H1 (cell line): ENCODE data around the gene CYP1A1. TPM values are rescaled to one million over a fixed set of nuclear protein-coding genes. Genes with fewer than 3 reads are reported as not detected.

Experiments
- POU5F1 ChIP-seq: IDR thresholded peaks from 2 replicates; pipeline ENCODE4 v1.6.1; 2011; ENCODE audit warnings: low read depth, mild to moderate bottlenecking, low read length, moderate library complexity
- SAP30 ChIP-seq: fragments of 300-600 bp; sonication (generic); IDR thresholded peaks from 2 replicates; pipeline ENCODE4 v1.7.1; 2012; ENCODE audit warnings: low read length, moderate library complexity, mild to moderate bottlenecking, inconsistent platforms; ENCODE audit not compliant: insufficient read depth, insufficient replicate concordance
- polyA plus RNA-seq, 7 experiments: library from polyadenylated mRNA; depleted of rRNA in 3 of 7; stranded (reverse) in 5 of 7; unstranded in 2 of 7; fragments of >200 nt in 5 of 7; fragments of 200-250 nt in 2 of 7; gene quantifications; 1 replicate in 5 of 7; 2 replicates in 1 of 7; 4 replicates in 1 of 7; pipeline versions ENCODE4 v1.2.1 to v1.2.3, GENCODE V29; 2011 to 2013; ENCODE audit warnings: missing spikeins in 2 of 7, mixed read lengths in 2 of 7
- total RNA-seq: library from RNA; stranded (reverse); fragmentation: NEBNext Ultra II Directional; extraction: Animal tissue kit (Norgen Biotek cat#: 25700); gene quantifications from 2 replicates; pipeline ENCODE4 v1.2.1, GENCODE V29; 2021
- TF ChIP-seq, protein P1 (sequence below): IDR thresholded peaks from 2 replicates; pipeline ENCODE4 v1.6.1; 2012; ENCODE audit warnings: inconsistent platforms

The CYP1A1 gene
- total and polyA plus RNA-seq, 2 of the 8 experiments (the other 6 are each of a cell fraction or from before 2014, with no cell fraction given): 0.32 to 0.35 TPM

DNA sequence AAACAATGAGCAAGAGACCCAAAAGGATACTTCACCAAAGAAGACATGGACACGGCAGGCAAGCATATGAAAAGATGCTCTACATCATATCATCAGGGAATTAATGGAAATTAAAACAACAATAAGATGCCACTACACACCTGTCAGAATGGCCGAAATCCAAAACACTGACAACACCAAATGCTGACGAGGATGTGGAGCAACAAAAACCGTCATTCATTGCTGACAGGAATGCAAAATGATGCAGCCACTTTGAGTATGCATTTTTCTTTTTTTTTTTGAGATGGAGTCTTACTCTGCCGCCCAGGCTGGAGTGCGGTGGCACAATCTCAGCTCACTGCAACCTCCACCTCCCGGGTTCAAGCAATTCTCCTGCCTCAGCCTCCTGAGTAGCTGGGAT lies 48.5 kb downstream of the CYP1A1 start (continued):
- TF ChIP-seq, protein P1, sequence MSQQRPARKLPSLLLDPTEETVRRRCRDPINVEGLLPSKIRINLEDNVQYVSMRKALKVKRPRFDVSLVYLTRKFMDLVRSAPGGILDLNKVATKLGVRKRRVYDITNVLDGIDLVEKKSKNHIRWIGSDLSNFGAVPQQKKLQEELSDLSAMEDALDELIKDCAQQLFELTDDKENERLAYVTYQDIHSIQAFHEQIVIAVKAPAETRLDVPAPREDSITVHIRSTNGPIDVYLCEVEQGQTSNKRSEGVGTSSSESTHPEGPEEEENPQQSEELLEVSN: no peak
- TF ChIP-seq POU5F1 (no peak), SAP30 (no peak)
